ENCODE results near the gene XYLT1. TPM values are rescaled to one million over a fixed set of nuclear protein-coding genes. Genes with fewer than 3 reads are reported as not detected.

The XYLT1 gene
- total and polyA plus RNA-seq, 2 of the 4 experiments (the other 2 are of a cell fraction): 9.0 to 12.7 TPM

GRCh38 chr16:17396762-17397498, 73.8 kb downstream of the XYLT1 start:
- Histone ChIP-seq H2AK9ac (replicated peaks; ENCODE audit: low read depth, low read length, poor library complexity) (no peak overlapping the region), H4K8ac (ENCODE audit: low read depth in 2 of 2, low read length in 2 of 2) (no peak overlapping the region), H3K79me1 (ENCODE audit: low read depth in 1 of 2, low read length in 2 of 2) (peaks cover 23 to 37% of the 10 kb centered on the region in 2 experiments; a peak in 3 of 4 replicates), H4K20me1 (ENCODE audit: insufficient read depth, low read length) (peaks cover 15% of the 10 kb centered on the region), H3K4me3 (ENCODE audit: insufficient read depth, low read depth, low read length) (no peak overlapping the region), H3K4me2 (ENCODE audit: low read depth, low read length) (no peak overlapping the region), H4K5ac (ENCODE audit: low read depth, low read length) (no peak overlapping the region), H2BK20ac (ENCODE audit: low read depth, low read length) (no peak overlapping the region), H3K56ac (ENCODE audit: extremely low read depth, insufficient read depth, low read length) (no peak overlapping the region), H2AFZ (replicated peaks; ENCODE audit: low read length, poor library complexity) (no peak overlapping the region), H3K23ac (ENCODE audit: low read depth, low read length) (no peak overlapping the region), H3K36me3 (ENCODE audit: control insufficient read depth, insufficient read depth, low read length) (no peaks in the 10 kb centered on the region), H3K14ac (replicated peaks; ENCODE audit: low read depth, low read length) (no peak overlapping the region), H2BK5ac (ENCODE audit: low read depth, low read length, poor library complexity, severe bottlenecking) (no peak overlapping the region), H2BK120ac (ENCODE audit: low read depth, low read length) (no peak overlapping the region), H2AK5ac (ENCODE audit: low read depth, low read length) (no peak overlapping the region), H3K27me3 (ENCODE audit: control insufficient read depth, insufficient read depth, low read length) (no peaks in the 10 kb centered on the region), H3K27ac (ENCODE audit: insufficient read depth, low read length) (no peak overlapping the region), H3K9me1 (ENCODE audit: insufficient read depth, low read length) (peaks cover 11% of the 10 kb centered on the region), H3K9me3 (ENCODE audit: control insufficient read depth, insufficient read depth, low read length) (no peaks in the 10 kb centered on the region), H3K9ac (ENCODE audit: low read depth, low read length) (no peak overlapping the region), H4K91ac (ENCODE audit: insufficient read depth, low read depth, low read length) (no peak overlapping the region), H3K4me1 (ENCODE audit: control insufficient read depth, insufficient read depth, low read length) (peaks cover 8% of the 10 kb centered on the region), H3K4ac (ENCODE audit: low read depth, low read length) (no peak overlapping the region), H3K18ac (ENCODE audit: low read depth, low read length) (no peak overlapping the region), H2BK15ac (ENCODE audit: low read depth, low read length) (no peak overlapping the region)
- peak; percentile 25 for ATAC-seq (ENCODE audit: low read depth)
- intact Hi-C loops (cut with micrococcal nuclease): loop anchor here (5.0 kb wide), 1 partner anchor 70 kb away; no protein-coding TSS in a partner anchor
- BruUV-seq (replicated peaks): no TSS peak
- dilution Hi-C loops (cut with HindIII; ENCODE audit: low sequenced_read_pairs, unreplicated experiment): no loop called here
- POLR2A ChIA-PET (ENCODE audit: unreplicated experiment): no interaction called here
- TF ChIP-seq MAZ (IDR thresholded peaks at IDR 0.05; ENCODE audit: borderline replicate concordance, low read depth, low read length): no peak
- TF ChIP-seq ELK1 (IDR thresholded peaks at IDR 0.05; ENCODE audit: borderline replicate concordance, low read depth, low read length): no peak
- TF ChIP-seq CTCF (conservative IDR thresholded peaks at IDR 0.05; ENCODE audit: low read depth, low read length): no peak
- TF ChIP-seq USF2 (IDR thresholded peaks at IDR 0.05; ENCODE audit: low read depth, low read length): no peak
- TF ChIP-seq FOS (IDR thresholded peaks at IDR 0.05; ENCODE audit: low read depth, low read length): no peak
- TF ChIP-seq CHD1 (IDR thresholded peaks at IDR 0.05; ENCODE audit: low read depth, low read length): no peak
- TF ChIP-seq BHLHE40 (IDR thresholded peaks at IDR 0.05; ENCODE audit: low read depth, low read length): no peak
- no peak for TF ChIP-seq RAD21 (IDR thresholded peaks at IDR 0.05; ENCODE audit: low read length)
- TF ChIP-seq NFE2L2 (IDR thresholded peaks at IDR 0.05; ENCODE audit: low read depth, low read length): no peak
- TF ChIP-seq SMC3 (IDR thresholded peaks at IDR 0.05; ENCODE audit: low read depth, low read length): no peak
- TF ChIP-seq RCOR1 (IDR thresholded peaks at IDR 0.05; ENCODE audit: insufficient replicate concordance, low read length): no peak
- no peak for TF ChIP-seq RFX5 (IDR thresholded peaks at IDR 0.05; ENCODE audit: low read depth, low read length)
- TF ChIP-seq MXI1 (IDR thresholded peaks at IDR 0.05; ENCODE audit: borderline replicate concordance, low read depth, low read length): no peak
- no peak for TF ChIP-seq CEBPB (IDR thresholded peaks at IDR 0.05; ENCODE audit: low read depth, low read length)
- TF ChIP-seq MAFK (IDR thresholded peaks at IDR 0.05; ENCODE audit: low read depth, low read length): no peak
- CTCF ChIA-PET: no interaction called here
- WGBS, 2 experiments (ENCODE audit: extremely low coverage in 2 of 2, insufficient read length in 1 of 2): 70% methylated on average over 2 of the region's 14 CpGs; no CpG with 5 or more reads in 1 of the 2 experiments
- in situ Hi-C loops (cut with MboI; ENCODE audit: low sequenced_read_pairs): no loop called here
- DNase-seq: peak; percentile 52
